CD14-positive monocyte (primary cell): ENCODE data around the gene ARHGEF3. TPM values are rescaled to one million over a fixed set of nuclear protein-coding genes. Genes with fewer than 3 reads are reported as not detected.

Experiments
- DNase-seq, 3 donors: peaks; one replicate each; pipeline ENCODE4 v3.0.0-alpha.2; 2011 to 2022
- H2AFZ ChIP-seq: 2 replicates; pipeline ENCODE4 v1.6.0; 2012; ENCODE audit warnings: mild to moderate bottlenecking, low read depth, low read length, inconsistent platforms; ENCODE audit not compliant: insufficient read depth, poor library complexity, severe bottlenecking
- H3K27ac ChIP-seq, 2 donors: 1 replicate in 1 of 2; 2 replicates in 1 of 2; pipeline ENCODE4 v1.5.1; 2012 to 2013; ENCODE audit warnings: low read length in 2 of 2, control low read depth in 1 of 2, inconsistent platforms in 1 of 2, low read depth in 1 of 2, mild to moderate bottlenecking in 1 of 2
- H3K27me3 ChIP-seq, 2 donors: one replicate each; pipeline versions ENCODE4 v1.6.0 to v1.6.1; 2011 to 2013; ENCODE audit warnings: low read length in 2 of 2; ENCODE audit not compliant: control insufficient read depth in 2 of 2, insufficient read depth in 2 of 2
- H3K36me3 ChIP-seq, 2 donors: replicated peaks in 1 of 2; 1 replicate in 1 of 2; 2 replicates in 1 of 2; pipeline versions ENCODE4 v1.5.1 to v1.6.1; 2012 to 2013; ENCODE audit warnings: low read length in 2 of 2, control low read depth in 1 of 2, inconsistent platforms in 1 of 2, mild to moderate bottlenecking in 1 of 2; ENCODE audit not compliant: insufficient read depth in 2 of 2, control insufficient read depth in 1 of 2
- H3K4me1 ChIP-seq, 2 donors: 1 replicate in 1 of 2; 2 replicates in 1 of 2; pipeline versions ENCODE4 v1.5.1 to v1.6.1; 2012 to 2013; ENCODE audit warnings: low read length in 2 of 2, control low read depth in 1 of 2, inconsistent platforms in 1 of 2, mild to moderate bottlenecking in 1 of 2, moderate library complexity in 1 of 2; ENCODE audit not compliant: insufficient read depth in 2 of 2, control insufficient read depth in 1 of 2
- H3K4me2 ChIP-seq: replicated peaks from 2 replicates; pipeline ENCODE3; 2012; ENCODE audit warnings: low read length, moderate library complexity, mild to moderate bottlenecking; ENCODE audit not compliant: poor library complexity, severe bottlenecking; ENCODE audit errors: extremely low read depth
- H3K4me3 ChIP-seq, 3 experiments: fragments of 200-600 bp in 1 of 3; sonication (generic) in 1 of 3; replicated peaks in 1 of 3; 1 replicate in 2 of 3; 2 replicates in 1 of 3; pipeline ENCODE4 v1.5.1; 2011 to 2013; ENCODE audit warnings: low read length in 3 of 3, mild to moderate bottlenecking in 3 of 3, control low read depth in 2 of 3, low read depth in 2 of 3, inconsistent platforms in 1 of 3, moderate library complexity in 1 of 3
- H3K79me2 ChIP-seq: 2 replicates; pipeline ENCODE4 v1.6.0; 2012; ENCODE audit warnings: mild to moderate bottlenecking, control low read depth, inconsistent platforms, low read length, moderate library complexity; ENCODE audit not compliant: insufficient read depth
- H3K9ac ChIP-seq: 2 replicates; pipeline ENCODE4 v1.6.0; 2017; ENCODE audit warnings: low read length, mild to moderate bottlenecking; ENCODE audit not compliant: insufficient read depth, poor library complexity, severe bottlenecking
- H3K9me3 ChIP-seq, 2 donors: replicated peaks in 1 of 2; 1 replicate in 1 of 2; 2 replicates in 1 of 2; pipeline versions ENCODE4 v1.5.1 to v1.6.1; 2012 to 2013; ENCODE audit warnings: low read length in 2 of 2, control low read depth in 1 of 2; ENCODE audit not compliant: control insufficient read depth in 1 of 2, insufficient read depth in 1 of 2
- H4K20me1 ChIP-seq: 2 replicates; pipeline ENCODE4 v1.6.0; 2012; ENCODE audit warnings: mild to moderate bottlenecking, low read length, control low read depth, moderate library complexity; ENCODE audit not compliant: insufficient read depth
- H3K27ac Mint-ChIP-seq, 7 donors: one replicate each; pipeline ENCODE4 v1.8.0; 2020; ENCODE audit warnings: mild to moderate bottlenecking in 7 of 7, mixed read lengths in 7 of 7, moderate library complexity in 6 of 7, inconsistent platforms in 2 of 7
- H3K27me3 Mint-ChIP-seq, 3 donors: one replicate each; pipeline ENCODE4 v1.8.0; 2021 to 2022; ENCODE audit warnings: low read depth in 3 of 3, mild to moderate bottlenecking in 3 of 3, mixed read lengths in 3 of 3, moderate library complexity in 3 of 3, inconsistent platforms in 1 of 3
- H3K36me3 Mint-ChIP-seq, 2 donors: one replicate each; pipeline ENCODE4 v1.8.0; 2020; ENCODE audit warnings: mixed read lengths in 2 of 2, inconsistent platforms in 1 of 2, mild to moderate bottlenecking in 1 of 2
- H3K4me1 Mint-ChIP-seq: one replicate; pipeline ENCODE4 v1.8.0; 2020; ENCODE audit warnings: mild to moderate bottlenecking, mixed read lengths
- H3K4me3 Mint-ChIP-seq, 2 donors: one replicate each; pipeline ENCODE4 v1.8.0; 2020; ENCODE audit warnings: mild to moderate bottlenecking in 2 of 2, mixed read lengths in 2 of 2, moderate library complexity in 1 of 2
- H3K9me3 Mint-ChIP-seq, 7 donors: one replicate each; pipeline ENCODE4 v1.8.0; 2020 to 2022; ENCODE audit warnings: mixed read lengths in 7 of 7, mild to moderate bottlenecking in 6 of 7, moderate library complexity in 6 of 7, inconsistent platforms in 2 of 7
- CTCF ChIP-seq: fragments of 200-600 bp; IDR thresholded peaks from one replicate; pipeline ENCODE4 v1.8.0; 2022; ENCODE audit warnings: antibody characterized with exemption, mild to moderate bottlenecking
- WGBS: methylation state at CpG from one replicate; pipeline ENCODE4 v1.1.5; 2013; ENCODE audit warnings: missing lambda C conversion rate; ENCODE audit not compliant: insufficient coverage; 5-methylcytosine and 5-hydroxymethylcytosine counted together
- intact Hi-C, 2 donors: fragments of 100-400 bp; cut with micrococcal nuclease; formaldehyde crosslinking; loops; one replicate each; pipeline versions ENCODE4 v1.15.0 to v1.15.1; 2023
- polyA plus RNA-seq, 3 donors: library from polyadenylated mRNA; depleted of rRNA in 1 of 3; unstranded in 2 of 3; stranded (reverse) in 1 of 3; fragments of 300-500 nt in 2 of 3; fragments of >200 nt in 1 of 3; fragmentation: Illumina TruSeq in 2 of 3; gene quantifications; 1 replicate in 2 of 3; 2 replicates in 1 of 3; pipeline ENCODE4 v1.2.3, GENCODE V29; 2012 to 2021

Gene ARHGEF3
- polyA plus RNA-seq, 3 donors: 22.6 to 29.5 (median 26.5) TPM

DNA sequence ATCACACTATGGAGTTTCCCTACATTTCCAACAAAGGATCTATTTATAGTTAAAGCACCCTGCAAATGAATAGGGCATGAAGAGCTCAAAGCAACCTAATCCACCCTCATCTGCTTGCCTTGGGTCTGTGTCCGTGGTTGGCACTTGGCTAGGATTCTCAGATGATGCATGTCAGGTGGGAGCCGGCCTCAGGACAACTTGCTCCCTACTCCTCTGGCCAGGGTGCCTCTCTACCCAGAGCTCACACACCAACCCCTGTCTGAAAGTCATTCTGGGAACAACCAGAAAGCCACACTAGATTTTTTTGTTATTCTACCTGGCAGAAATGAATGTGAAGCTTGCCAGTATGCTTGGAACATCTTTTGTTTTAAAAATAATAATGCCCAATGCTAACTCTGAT lies 13.2 kb downstream of the ARHGEF3 start:
- Mint-ChIP-seq H3K4me3 (no peak overlapping the region), H3K9me3 (no peaks in the 10 kb centered on the region), H3K27ac (peak overlapping the region in 5 of 7 donors; percentile 30 to 90 (median 77)), H3K27me3 (no peaks in the 10 kb centered on the region), H3K4me1 (peaks cover 83% of the 10 kb centered on the region), H3K36me3 (peaks cover 9 to 19% of the 10 kb centered on the region in 2 donors)
- Histone ChIP-seq H2AFZ (no peak overlapping the region), H4K20me1 (peaks cover 4% of the 10 kb centered on the region), H3K9me3 (no peaks in the 10 kb centered on the region), H3K4me2 (peak overlapping the region; percentile 26), H3K79me2 (peaks cover 74% of the 10 kb centered on the region), H3K27ac (peak overlapping the region in 1 of 2 donors; percentile 75), H3K4me3 (no peak overlapping the region), H3K27me3 (no peaks in the 10 kb centered on the region), H3K4me1 (peaks cover 74 to 87% of the 10 kb centered on the region in 2 donors), H3K9ac (no peak overlapping the region), H3K36me3 (no peaks in the 10 kb centered on the region)
- DNase-seq: no peak
- TF ChIP-seq CTCF: no peak
- 94% methylated on average over 2 of the region's 2 CpGs for WGBS
- intact Hi-C loops: no loop called here

- peak overlapping the region; percentile 31 to 75 for H3K27ac ChIP-seq
- peaks cover 81 to 94% of the 10 kb centered on the region in 2 donors for H3K4me1 ChIP-seq
- H3K4me1 Mint-ChIP-seq: peaks cover 90% of the 10 kb centered on the region
- no peak for DNase-seq
- H3K79me2 ChIP-seq: peaks cover 74% of the 10 kb centered on the region
- no peak for TF ChIP-seq CTCF
- no peaks in the 10 kb centered on the region for H3K36me3 ChIP-seq
- H3K27me3 Mint-ChIP-seq: no peaks in the 10 kb centered on the region
- peaks cover 4% of the 10 kb centered on the region for H4K20me1 ChIP-seq
- H3K9ac ChIP-seq: no peak overlapping the region
- H3K4me3 ChIP-seq: no peak overlapping the region
- H3K9me3 Mint-ChIP-seq: no peaks in the 10 kb centered on the region
- H3K4me2 ChIP-seq: peak overlapping the region; percentile 26
- peaks cover 10 to 19% of the 10 kb centered on the region in 2 donors for H3K36me3 Mint-ChIP-seq
- peak overlapping the region; percentile 42 to 90 (median 76) for H3K27ac Mint-ChIP-seq
- WGBS: 100% methylated on average over 2 of the region's 6 CpGs
- intact Hi-C loops: no loop called here
- H3K27me3 ChIP-seq: no peaks in the 10 kb centered on the region
- no peaks in the 10 kb centered on the region for H3K9me3 ChIP-seq
- no peak overlapping the region for H3K4me3 Mint-ChIP-seq
- peak overlapping the region; percentile 51 for H2AFZ ChIP-seq
Measured at GRCh38 chr3:56787784-56788256, 13.9 kb downstream of the ARHGEF3 start.
